PC-3 (cell line): ENCODE measurements around the gene PTPRR. TPM values are rescaled to one million over a fixed set of nuclear protein-coding genes. Genes with fewer than 3 reads are reported as not detected.
"Not testable (repeated sequence)": the region's sequence is repeated elsewhere in the genome, so short reads cannot be mapped to it uniquely, and the experiment has no call there.

Experiments used
- ATAC-seq: fragments of 200-7000 bp; cut with Tn5 transposase; 2 replicates; pipeline ENCODE4 v1.9.1; 2020; ENCODE audit warnings: mild to moderate bottlenecking, moderate library complexity
- BruUV-seq: library from RNA; stranded (reverse); fragments of 400-500 nt; replicated peaks from 2 replicates; lab custom pipeline; 2021; lab: Mats Ljungman, UMichigan
- CTCF ChIA-PET: fragments of 300-600 bp; sonication (Branson Sonifier 250); formaldehyde crosslinking; loops from one replicate; lab custom pipeline; 2022; ENCODE audit warnings: antibody characterized with exemption; lab: Charles Lee
- POLR2A ChIA-PET: fragments of 300-600 bp; sonication (Branson Sonifier 250); formaldehyde crosslinking; loops from one replicate; lab custom pipeline; 2022; ENCODE audit warnings: antibody characterized with exemption; ENCODE audit not compliant: unreplicated experiment; lab: Charles Lee
- DNase-seq: peaks from one replicate; pipeline ENCODE4 v3.0.0-alpha.2; 2015
- H2AFZ ChIP-seq: fragments of 300-600 bp; sonication (generic); 2 replicates; pipeline ENCODE4 v1.6.0; 2016; ENCODE audit warnings: antibody characterized with exemption, low read length
- H3F3A ChIP-seq: fragments of 300-600 bp; sonication (generic); one replicate; pipeline ENCODE4 v1.6.0; 2017; ENCODE audit warnings: antibody characterized with exemption, low read length, control low read depth, mild to moderate bottlenecking; ENCODE audit not compliant: unreplicated experiment
- H3K27ac ChIP-seq: fragments of 300-600 bp; sonication (generic); 2 replicates; pipeline ENCODE4 v1.5.1; 2016; ENCODE audit warnings: mild to moderate bottlenecking, low read length
- H3K27me3 ChIP-seq: fragments of 300-600 bp; sonication (generic); 2 replicates; pipeline ENCODE4 v1.6.1; 2016; ENCODE audit warnings: low read length, mixed read lengths
- H3K36me3 ChIP-seq: fragments of 300-600 bp; sonication (generic); 2 replicates; pipeline ENCODE4 v1.6.1; 2016; ENCODE audit warnings: low read depth, mixed run types, low read length, mixed read lengths
- H3K4me1 ChIP-seq: fragments of 300-600 bp; sonication (generic); 2 replicates; pipeline ENCODE4 v1.5.1; 2016; ENCODE audit warnings: low read length; ENCODE audit not compliant: insufficient read depth
- H3K4me2 ChIP-seq: fragments of 300-600 bp; sonication (generic); 2 replicates; pipeline ENCODE4 v1.6.0; 2016; ENCODE audit warnings: low read length
- H3K4me3 ChIP-seq: fragments of 300-600 bp; sonication (generic); 2 replicates; pipeline ENCODE4 v1.5.1; 2016; ENCODE audit warnings: mild to moderate bottlenecking, low read length, mixed read lengths
- H3K79me2 ChIP-seq: fragments of 300-600 bp; sonication (generic); 2 replicates; pipeline ENCODE4 v1.6.1; 2017; ENCODE audit warnings: low read length, mixed read lengths
- H3K9ac ChIP-seq: fragments of 300-600 bp; sonication (generic); 2 replicates; pipeline ENCODE4 v1.6.0; 2016; ENCODE audit warnings: mild to moderate bottlenecking, low read length
- H3K9me2 ChIP-seq: fragments of 300-600 bp; sonication (generic); replicated peaks from 2 replicates; pipeline ENCODE4 v1.6.1; 2016; ENCODE audit warnings: mixed run types, low read length, mixed read lengths
- H3K9me3 ChIP-seq: fragments of 300-600 bp; sonication (generic); 2 replicates; pipeline ENCODE4 v1.6.1; 2016; ENCODE audit warnings: low read length, mixed read lengths
- H4K20me1 ChIP-seq: fragments of 300-600 bp; sonication (generic); 2 replicates; pipeline ENCODE4 v1.6.1; 2016; ENCODE audit warnings: low read length, mixed read lengths
- EZH2 ChIP-seq: fragments of 300-600 bp; sonication (generic); IDR thresholded peaks from one replicate; pipeline ENCODE4 v1.6.1; 2017; ENCODE audit warnings: antibody characterized with exemption, mild to moderate bottlenecking, low read length; ENCODE audit not compliant: unreplicated experiment
- EZH2phosphoT487 ChIP-seq: fragments of 300-600 bp; sonication (generic); IDR thresholded peaks from 2 replicates; pipeline ENCODE4 v1.6.1; 2018; ENCODE audit warnings: mild to moderate bottlenecking, antibody characterized with exemption, low read length, borderline replicate concordance
- intact Hi-C: fragments of 100-400 bp; cut with micrococcal nuclease; formaldehyde crosslinking; loops from 2 replicates; pipeline ENCODE4 v1.9.0; 2023
- total RNA-seq: library from RNA; depleted of rRNA; stranded (reverse); fragments of >200 nt; gene quantifications from 2 replicates; pipeline ENCODE4 v1.2.3, GENCODE V29; 2014
- TF ChIP-seq, protein P1 (sequence below): fragments of 300-600 bp; sonication (generic); conservative IDR thresholded peaks from 2 replicates; pipeline ENCODE4 v1.5.1; 2017; ENCODE audit warnings: antibody characterized with exemption, low read depth, mild to moderate bottlenecking, low read length

The PTPRR gene
- total RNA-seq, 1 experiment from 2014 or later = 3.1 TPM

- CTCF ChIA-PET = no interaction called here
- Histone ChIP-seq H3K4me3 (no peak overlapping the region), H3K36me3 (no peaks in the 10 kb centered on the region), H4K20me1 (no peaks in the 10 kb centered on the region), H3K9ac (no peak overlapping the region), H2AFZ (no peak overlapping the region), H3K9me2 (no peaks in the 10 kb centered on the region), H3K4me1 (peaks cover 31% of the 10 kb centered on the region), H3K4me2 (no peak overlapping the region), H3F3A (no peaks in the 10 kb centered on the region), H3K9me3 (no peaks in the 10 kb centered on the region), H3K79me2 (no peaks in the 10 kb centered on the region), H3K27ac (no peak overlapping the region), H3K27me3 (no peaks in the 10 kb centered on the region)
- POLR2A ChIA-PET = no interaction called here
- TF ChIP-seq EZH2 (no peak), EZH2phosphoT487 (no peak)
- TF ChIP-seq, protein P1, sequence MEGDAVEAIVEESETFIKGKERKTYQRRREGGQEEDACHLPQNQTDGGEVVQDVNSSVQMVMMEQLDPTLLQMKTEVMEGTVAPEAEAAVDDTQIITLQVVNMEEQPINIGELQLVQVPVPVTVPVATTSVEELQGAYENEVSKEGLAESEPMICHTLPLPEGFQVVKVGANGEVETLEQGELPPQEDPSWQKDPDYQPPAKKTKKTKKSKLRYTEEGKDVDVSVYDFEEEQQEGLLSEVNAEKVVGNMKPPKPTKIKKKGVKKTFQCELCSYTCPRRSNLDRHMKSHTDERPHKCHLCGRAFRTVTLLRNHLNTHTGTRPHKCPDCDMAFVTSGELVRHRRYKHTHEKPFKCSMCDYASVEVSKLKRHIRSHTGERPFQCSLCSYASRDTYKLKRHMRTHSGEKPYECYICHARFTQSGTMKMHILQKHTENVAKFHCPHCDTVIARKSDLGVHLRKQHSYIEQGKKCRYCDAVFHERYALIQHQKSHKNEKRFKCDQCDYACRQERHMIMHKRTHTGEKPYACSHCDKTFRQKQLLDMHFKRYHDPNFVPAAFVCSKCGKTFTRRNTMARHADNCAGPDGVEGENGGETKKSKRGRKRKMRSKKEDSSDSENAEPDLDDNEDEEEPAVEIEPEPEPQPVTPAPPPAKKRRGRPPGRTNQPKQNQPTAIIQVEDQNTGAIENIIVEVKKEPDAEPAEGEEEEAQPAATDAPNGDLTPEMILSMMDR = no peak
- intact Hi-C loops = no loop called here
- no TSS peak for BruUV-seq
- ATAC-seq (no peak), DNase-seq (no peak)
Observed at GRCh38 chr12:70813559-70813958, 107.0 kb downstream of the PTPRR start.

DNA sequence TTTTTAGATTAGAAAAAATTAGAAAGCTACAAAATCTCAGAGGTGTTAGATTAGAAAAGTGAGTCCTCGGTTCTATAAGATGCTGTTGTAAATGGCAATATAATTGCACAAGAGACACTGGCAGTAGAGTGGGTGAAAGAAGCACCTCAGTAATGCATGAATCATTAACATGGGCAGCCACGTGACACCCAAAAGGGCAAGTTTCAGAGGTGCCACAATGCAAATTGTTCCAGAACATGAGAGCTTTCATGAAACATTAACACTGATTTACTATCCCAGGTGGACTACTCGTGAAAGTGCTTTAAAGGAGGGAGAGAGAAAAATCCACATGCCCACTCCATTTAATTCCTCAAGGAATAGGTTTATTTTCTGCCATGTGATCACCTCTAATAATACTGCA is 108.4 kb downstream of the PTPRR start:
- intact Hi-C loops = no loop called here
- no peak overlapping the region for H3K4me3 ChIP-seq
- DNase-seq (no peak), ATAC-seq (no peak)
- no peaks in the 10 kb centered on the region for H3K9me3 ChIP-seq
- H4K20me1 ChIP-seq = no peaks in the 10 kb centered on the region
- TF ChIP-seq EZH2 (no peak), EZH2phosphoT487 (no peak)
- TF ChIP-seq, protein P1 = no peak
- no peaks in the 10 kb centered on the region for H3K36me3 ChIP-seq
- no TSS peak for BruUV-seq
- no peak overlapping the region for H3K9ac ChIP-seq
- CTCF ChIA-PET = no interaction called here
- H2AFZ ChIP-seq = no peak overlapping the region
- no peaks in the 10 kb centered on the region for H3K79me2 ChIP-seq
- no peak overlapping the region for H3K27ac ChIP-seq
- no peak overlapping the region for H3K4me2 ChIP-seq
- no peaks in the 10 kb centered on the region for H3K27me3 ChIP-seq
- H3F3A ChIP-seq = no peaks in the 10 kb centered on the region
- H3K4me1 ChIP-seq = peaks cover 30% of the 10 kb centered on the region
- no peaks in the 10 kb centered on the region for H3K9me2 ChIP-seq
- POLR2A ChIA-PET = no interaction called here

DNA sequence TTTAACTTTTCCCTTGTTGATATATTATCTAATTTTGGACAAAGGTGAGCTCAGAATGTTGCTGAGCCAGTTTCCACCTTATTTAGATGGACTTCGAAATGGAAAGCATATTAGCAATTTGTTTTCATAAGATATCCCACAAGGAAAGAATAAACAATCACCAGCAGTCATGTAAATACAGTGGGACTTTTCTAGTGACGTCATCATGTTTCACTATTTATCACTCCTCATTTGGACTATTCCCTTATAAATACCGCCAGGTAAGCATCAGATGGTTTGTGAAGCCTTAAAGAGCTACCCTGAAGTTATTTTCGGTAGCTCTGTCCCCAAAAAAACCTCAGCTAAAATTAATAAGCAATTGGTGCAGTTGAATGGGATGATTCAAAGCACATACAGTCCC is 110.7 kb downstream of the PTPRR start:
- POLR2A ChIA-PET = interaction anchor here (0.6 kb wide), 1 partner anchor 13 kb away, joined by 6 read pairs; no protein-coding TSS in a partner anchor
- Histone ChIP-seq H3K36me3 (no peaks in the 10 kb centered on the region), H4K20me1 (no peaks in the 10 kb centered on the region), H3K4me2 (0 out of 2 replicates have a peak overlapping the region, but pooled peaks have one; percentile 6), H3F3A (no peaks in the 10 kb centered on the region), H3K9ac (no peak overlapping the region), H3K4me3 (no peak overlapping the region), H3K27ac (no peak overlapping the region), H3K9me3 (no peaks in the 10 kb centered on the region), H2AFZ (no peak overlapping the region), H3K27me3 (no peaks in the 10 kb centered on the region), H3K9me2 (no peaks in the 10 kb centered on the region), H3K79me2 (no peaks in the 10 kb centered on the region), H3K4me1 (peaks cover 12% of the 10 kb centered on the region)
- DNase-seq = peak; percentile 43
- intact Hi-C loops = no loop called here
- no peak for ATAC-seq
- no TSS peak for BruUV-seq
- no peak for TF ChIP-seq EZH2
- no peak for TF ChIP-seq EZH2phosphoT487
- TF ChIP-seq, protein P1 = no peak
- CTCF ChIA-PET = interaction anchor here (0.5 kb wide), 1 partner anchor 39 kb away, joined by 3 read pairs; no protein-coding TSS in a partner anchor

DNA sequence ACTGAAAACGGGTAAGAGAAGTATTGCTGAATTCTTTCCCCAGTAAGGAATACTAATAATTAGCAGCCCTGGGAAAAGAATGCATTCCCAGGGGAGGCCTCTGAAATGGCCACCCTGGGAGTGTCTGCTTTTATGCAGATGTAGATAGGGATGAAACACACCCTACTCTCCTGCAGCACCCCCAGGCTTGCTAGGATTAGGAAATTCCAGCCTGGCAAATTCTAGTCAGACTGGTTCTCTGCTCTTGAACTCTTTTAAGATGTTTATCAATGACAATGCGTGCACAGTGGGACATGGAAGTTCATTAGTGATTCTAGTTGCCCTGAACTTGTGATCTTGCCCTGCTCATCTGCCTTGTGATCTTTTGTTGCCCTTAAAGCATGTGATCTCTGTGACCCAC is 112.5 kb downstream of the PTPRR start:
- H3K27ac ChIP-seq, ATAC-seq, H3K9me2 ChIP-seq, H3K9ac ChIP-seq, BruUV-seq, H3K27me3 ChIP-seq, intact Hi-C loops, H3K79me2 ChIP-seq, H3K4me3 ChIP-seq, H3F3A ChIP-seq, POLR2A ChIA-PET, H3K36me3 ChIP-seq, H3K9me3 ChIP-seq, H4K20me1 ChIP-seq, H2AFZ ChIP-seq, CTCF ChIA-PET, H3K4me2 ChIP-seq: not testable (repeated sequence)
- peaks cover 12% of the 10 kb centered on the region for H3K4me1 ChIP-seq
- DNase-seq = peak; percentile 18
